Loucy (cell line): Measurements from ENCODE around the gene ZC3H10.

ENCODE experiments used
- EZH2phosphoT487 ChIP-seq: fragments of 200-600 bp; IDR thresholded peaks from 2 replicates; pipeline ENCODE4 v1.6.1; 2018; ENCODE audit warnings: antibody characterized with exemption, mild to moderate bottlenecking, moderate library complexity, borderline replicate concordance
- TF ChIP-seq, protein P1 (sequence below): fragments of 200-600 bp; sonication (generic); conservative IDR thresholded peaks from 2 replicates; pipeline ENCODE4 v1.5.1; 2014; ENCODE audit warnings: mild to moderate bottlenecking, antibody characterized with exemption, low read length

DNA sequence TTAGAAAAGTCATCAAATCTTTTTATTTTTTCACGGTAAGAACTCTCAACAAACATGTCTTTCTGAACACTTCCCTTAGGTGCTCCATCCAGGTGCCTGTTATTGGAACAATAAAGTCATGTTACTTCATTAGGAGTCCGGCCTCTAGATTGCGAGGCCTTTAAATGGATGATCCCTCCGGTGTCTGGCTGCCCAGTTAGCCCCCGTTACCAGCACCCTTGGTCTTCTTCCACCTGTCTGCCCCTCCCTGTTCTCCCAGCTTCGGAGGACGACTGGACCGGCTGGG, 14.3 kb upstream of the ZC3H10 start:
- TF ChIP-seq, protein P1, sequence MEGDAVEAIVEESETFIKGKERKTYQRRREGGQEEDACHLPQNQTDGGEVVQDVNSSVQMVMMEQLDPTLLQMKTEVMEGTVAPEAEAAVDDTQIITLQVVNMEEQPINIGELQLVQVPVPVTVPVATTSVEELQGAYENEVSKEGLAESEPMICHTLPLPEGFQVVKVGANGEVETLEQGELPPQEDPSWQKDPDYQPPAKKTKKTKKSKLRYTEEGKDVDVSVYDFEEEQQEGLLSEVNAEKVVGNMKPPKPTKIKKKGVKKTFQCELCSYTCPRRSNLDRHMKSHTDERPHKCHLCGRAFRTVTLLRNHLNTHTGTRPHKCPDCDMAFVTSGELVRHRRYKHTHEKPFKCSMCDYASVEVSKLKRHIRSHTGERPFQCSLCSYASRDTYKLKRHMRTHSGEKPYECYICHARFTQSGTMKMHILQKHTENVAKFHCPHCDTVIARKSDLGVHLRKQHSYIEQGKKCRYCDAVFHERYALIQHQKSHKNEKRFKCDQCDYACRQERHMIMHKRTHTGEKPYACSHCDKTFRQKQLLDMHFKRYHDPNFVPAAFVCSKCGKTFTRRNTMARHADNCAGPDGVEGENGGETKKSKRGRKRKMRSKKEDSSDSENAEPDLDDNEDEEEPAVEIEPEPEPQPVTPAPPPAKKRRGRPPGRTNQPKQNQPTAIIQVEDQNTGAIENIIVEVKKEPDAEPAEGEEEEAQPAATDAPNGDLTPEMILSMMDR = no peak
- TF ChIP-seq EZH2phosphoT487 = no peak
